Rectal smooth muscle tissue (tissue), 1 donor: ENCODE data around the gene CACNA1G.

Experiments used
- H3K27ac ChIP-seq: one replicate; pipeline ENCODE4 v1.7.0; 2013; ENCODE audit warnings: low read depth, low read length, inconsistent platforms
- H3K27me3 ChIP-seq: one replicate; pipeline ENCODE4 v1.7.0; 2013; ENCODE audit warnings: low read length; ENCODE audit not compliant: control insufficient read depth, insufficient read depth
- H3K36me3 ChIP-seq: one replicate; pipeline ENCODE4 v1.7.0; 2013; ENCODE audit warnings: low read length; ENCODE audit not compliant: control insufficient read depth, insufficient read depth
- H3K4me1 ChIP-seq: one replicate; pipeline ENCODE4 v1.7.0; 2013; ENCODE audit warnings: low read length; ENCODE audit not compliant: control insufficient read depth, insufficient read depth
- H3K4me3 ChIP-seq: one replicate; pipeline ENCODE4 v1.7.0; 2013; ENCODE audit warnings: low read length
- H3K9ac ChIP-seq: one replicate; pipeline ENCODE4 v1.7.0; 2013; ENCODE audit warnings: low read length

The CACNA1G gene

GRCh38 chr17:50620237-50620636, 59.7 kb downstream of the CACNA1G start:
- H3K27ac ChIP-seq = no peak overlapping the region
- H3K36me3 ChIP-seq = no peaks in the 10 kb centered on the region

GRCh38 chr17:50620858-50621257, 60.3 kb downstream of the CACNA1G start:
- Histone ChIP-seq H3K27me3 (no peaks in the 10 kb centered on the region), H3K4me3 (no peak overlapping the region), H3K27ac (no peak overlapping the region), H3K9ac (no peak overlapping the region), H3K36me3 (no peaks in the 10 kb centered on the region), H3K4me1 (no peaks in the 10 kb centered on the region)

More at GRCh38 chr17:50620237-50620636, 59.7 kb downstream of the CACNA1G start:
- no peak overlapping the region for H3K9ac ChIP-seq
- no peaks in the 10 kb centered on the region for H3K4me1 ChIP-seq
- H3K4me3 ChIP-seq = no peak overlapping the region
- H3K27me3 ChIP-seq = no peaks in the 10 kb centered on the region

GRCh38 chr17:50621574-50622031, 61.1 kb downstream of the CACNA1G start:
- Histone ChIP-seq H3K4me3 (no peak overlapping the region), H3K9ac (no peak overlapping the region), H3K27ac (no peak overlapping the region), H3K4me1 (no peaks in the 10 kb centered on the region), H3K36me3 (no peaks in the 10 kb centered on the region), H3K27me3 (no peaks in the 10 kb centered on the region)

- H3K27me3 ChIP-seq = peaks cover 6% of the 10 kb centered on the region
- H3K27ac ChIP-seq = no peak overlapping the region
- no peaks in the 10 kb centered on the region for H3K36me3 ChIP-seq
- no peak overlapping the region for H3K9ac ChIP-seq
- H3K4me1 ChIP-seq = no peaks in the 10 kb centered on the region
- no peak overlapping the region for H3K4me3 ChIP-seq
Observed at GRCh38 chr17:50624321-50624934, 63.9 kb downstream of the CACNA1G start.

GRCh38 chr17:50625032-50625871, 64.7 kb downstream of the CACNA1G start:
- H3K27ac ChIP-seq = no peak overlapping the region
- no peaks in the 10 kb centered on the region for H3K36me3 ChIP-seq
- H3K27me3 ChIP-seq = peaks cover 6% of the 10 kb centered on the region
- no peak overlapping the region for H3K4me3 ChIP-seq
- no peak overlapping the region for H3K9ac ChIP-seq
- no peaks in the 10 kb centered on the region for H3K4me1 ChIP-seq

- no peak overlapping the region for H3K9ac ChIP-seq
- no peaks in the 10 kb centered on the region for H3K4me1 ChIP-seq
- H3K27me3 ChIP-seq = peaks cover 6% of the 10 kb centered on the region
- H3K36me3 ChIP-seq = no peaks in the 10 kb centered on the region
- no peak overlapping the region for H3K4me3 ChIP-seq
- no peak overlapping the region for H3K27ac ChIP-seq
Observed at GRCh38 chr17:50626037-50626574, 65.6 kb downstream of the CACNA1G start.

GRCh38 chr17:50627036-50627781, 66.7 kb downstream of the CACNA1G start:
- peaks cover 6% of the 10 kb centered on the region for H3K27me3 ChIP-seq
- H3K27ac ChIP-seq = no peak overlapping the region
- H3K4me3 ChIP-seq = no peak overlapping the region
- no peak overlapping the region for H3K9ac ChIP-seq
- H3K36me3 ChIP-seq = no peaks in the 10 kb centered on the region
- H3K4me1 ChIP-seq = no peaks in the 10 kb centered on the region

GRCh38 chr17:50627782-50628601, 67.5 kb downstream of the CACNA1G start:
- H3K27me3 ChIP-seq = peaks cover 6% of the 10 kb centered on the region
- H3K36me3 ChIP-seq = no peaks in the 10 kb centered on the region
- no peak overlapping the region for H3K27ac ChIP-seq
- H3K4me3 ChIP-seq = peak overlapping the region; percentile 9
- H3K9ac ChIP-seq = no peak overlapping the region
- no peaks in the 10 kb centered on the region for H3K4me1 ChIP-seq

GRCh38 chr17:50629902-50630301, 69.4 kb downstream of the CACNA1G start:
- no peaks in the 10 kb centered on the region for H3K36me3 ChIP-seq
- no peak overlapping the region for H3K27ac ChIP-seq
- H3K27me3 ChIP-seq = peaks cover 6% of the 10 kb centered on the region
- no peak overlapping the region for H3K9ac ChIP-seq
- no peaks in the 10 kb centered on the region for H3K4me1 ChIP-seq
- no peak overlapping the region for H3K4me3 ChIP-seq

- Histone ChIP-seq H3K27ac (no peak overlapping the region), H3K9ac (no peak overlapping the region), H3K36me3 (no peaks in the 10 kb centered on the region), H3K4me3 (no peak overlapping the region), H3K27me3 (peaks cover 9% of the 10 kb centered on the region), H3K4me1 (no peaks in the 10 kb centered on the region)
Observed at GRCh38 chr17:50630524-50631194, 70.1 kb downstream of the CACNA1G start.

GRCh38 chr17:50631195-50631907, 70.8 kb downstream of the CACNA1G start:
- Histone ChIP-seq H3K27ac (no peak overlapping the region), H3K4me3 (no peak overlapping the region), H3K4me1 (no peaks in the 10 kb centered on the region), H3K9ac (no peak overlapping the region), H3K27me3 (peaks cover 9% of the 10 kb centered on the region), H3K36me3 (no peaks in the 10 kb centered on the region)
